HT-29 (cell line): ENCODE measurements around the gene KCNMB2. TPM values are rescaled to one million over a fixed set of nuclear protein-coding genes. Genes with fewer than 3 reads are reported as not detected.
"Not testable (repeated sequence)": the region's sequence is repeated elsewhere in the genome, so short reads cannot be mapped to it uniquely, and the experiment has no call there.

Source experiments
- DNase-seq: peaks from one replicate; pipeline ENCODE4 v3.0.0-alpha.2; 2015; ENCODE audit warnings: low spot score
- total RNA-seq: library from RNA; depleted of rRNA; stranded (reverse); fragments of >200 nt; shearing (Covaris generic); gene quantifications from 2 replicates; pipeline ENCODE4 v1.2.3, GENCODE V29; 2014

The KCNMB2 gene
- total RNA-seq, 1 experiment from 2014 or later = not detected

GRCh38 chr3:178519701-178520100 is 16.5 kb upstream of the KCNMB2 start:
- DNase-seq = no peak

- DNase-seq = no peak
These were observed 15.8 kb upstream of the KCNMB2 start for GRCh38 chr3:178520451-178520850.

GRCh38 chr3:178522200-178523052 is 13.8 kb upstream of the KCNMB2 start:
- no peak for DNase-seq

DNA sequence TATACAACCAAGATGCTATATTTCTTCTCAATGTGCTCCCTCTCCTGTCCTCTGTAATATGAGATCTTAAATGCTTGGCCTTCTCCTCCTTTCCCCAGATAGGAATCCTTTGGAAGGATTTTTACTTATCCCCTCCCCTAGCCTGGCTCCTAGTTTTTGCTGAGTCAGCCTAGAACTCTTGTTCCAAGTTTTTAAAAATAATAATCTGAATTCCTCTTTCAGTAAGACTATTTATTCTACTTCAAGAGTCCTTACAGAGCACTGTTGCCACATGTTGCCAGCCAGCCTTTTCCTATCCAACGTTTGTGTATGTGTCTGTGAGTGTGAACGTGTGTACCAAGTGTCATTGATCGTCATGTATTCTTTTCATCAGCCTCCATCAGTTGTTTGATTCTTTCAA is 11.0 kb upstream of the KCNMB2 start:
- DNase-seq = no peak

DNA sequence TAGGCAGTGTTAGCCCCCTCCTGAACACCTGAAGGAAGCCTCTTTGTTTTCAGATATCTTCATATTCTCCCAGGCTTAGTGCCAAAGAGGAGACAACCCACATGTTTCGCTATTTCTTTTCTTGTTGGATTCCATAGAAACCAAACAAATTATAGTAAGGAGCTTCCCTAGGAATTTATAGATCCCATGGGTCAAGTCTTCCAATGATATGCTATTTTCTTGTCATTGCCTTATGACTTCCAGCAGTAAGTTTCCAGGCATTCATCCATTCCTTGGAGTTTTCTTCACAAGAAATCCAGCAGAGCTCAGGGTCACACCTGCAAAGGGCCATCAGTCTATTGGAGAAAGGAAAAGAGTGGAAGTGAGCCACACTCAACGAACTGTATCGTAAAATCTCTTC is 9.9 kb upstream of the KCNMB2 start:
- DNase-seq = no peak

DNA sequence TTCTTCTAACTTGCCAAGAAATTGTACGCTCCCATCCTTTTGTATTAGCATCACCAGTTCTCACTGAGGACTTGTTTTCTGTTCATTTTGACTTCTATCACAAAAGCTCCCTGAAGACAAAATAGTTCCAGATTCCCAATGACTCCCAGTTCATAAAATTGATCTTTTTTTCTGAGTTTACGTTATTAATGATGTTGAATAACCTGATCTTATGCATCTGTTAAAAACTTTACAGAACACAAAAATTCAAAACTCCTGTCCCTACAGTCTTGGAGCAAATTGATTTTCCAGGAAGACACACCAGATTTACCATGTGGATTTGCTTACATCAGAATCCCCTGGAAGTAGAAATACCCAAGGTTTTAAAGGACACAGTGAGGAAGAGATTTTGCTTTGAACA is 8.3 kb upstream of the KCNMB2 start:
- no peak for DNase-seq

DNA sequence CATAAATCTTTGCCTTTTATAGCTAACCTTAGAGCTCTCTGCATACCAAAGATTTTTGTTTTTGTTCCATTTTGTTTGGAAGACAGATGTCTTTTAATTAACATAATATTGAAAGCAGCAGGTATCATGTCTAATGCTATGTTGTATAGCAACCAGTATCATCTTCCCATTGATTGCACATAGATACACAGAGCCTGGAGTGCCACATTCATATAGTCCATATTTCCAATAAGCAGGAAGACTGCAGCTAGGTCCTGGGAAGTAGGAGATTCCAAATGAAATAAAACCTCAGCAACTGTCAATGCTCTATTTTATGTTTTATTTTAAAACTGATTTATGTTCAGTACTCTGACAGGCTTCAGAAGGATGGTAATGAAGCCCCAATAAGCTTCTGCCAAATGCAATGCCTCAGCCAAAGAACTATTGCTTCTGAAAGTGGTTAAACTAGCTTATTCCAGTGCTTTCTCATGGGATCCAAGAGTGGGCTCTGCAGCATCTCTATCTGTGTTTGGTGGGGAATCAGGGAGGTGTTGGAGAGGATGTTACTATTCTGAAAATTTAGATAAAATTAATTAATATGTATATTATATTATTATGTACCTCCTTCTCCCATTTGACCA is 6.5 kb upstream of the KCNMB2 start:
- no peak for DNase-seq

- DNase-seq = no peak
These were observed 3.8 kb upstream of the KCNMB2 start for GRCh38 chr3:178532476-178532875.

GRCh38 chr3:178537122-178537705 is 978 bp downstream of the KCNMB2 start:
- DNase-seq = no peak

DNA sequence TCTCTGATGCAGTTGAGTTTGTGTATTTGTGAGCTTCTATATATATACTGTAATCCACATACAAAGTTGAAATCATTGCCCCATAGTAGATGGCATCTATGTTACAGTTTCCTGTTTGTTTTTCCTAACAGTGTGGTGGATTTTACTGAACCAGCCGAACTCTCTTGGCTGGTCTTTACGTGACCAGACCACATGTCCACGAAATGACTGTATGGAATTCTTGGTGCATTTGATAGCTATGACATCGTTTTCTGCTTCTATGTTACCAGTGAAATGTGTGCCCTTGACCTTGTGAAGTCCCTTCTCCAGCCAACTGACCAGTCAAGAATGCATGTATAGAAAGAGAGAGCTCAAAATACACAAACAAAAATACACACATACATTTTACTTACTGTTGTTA is 1.8 kb downstream of the KCNMB2 start:
- DNase-seq = no peak

DNA sequence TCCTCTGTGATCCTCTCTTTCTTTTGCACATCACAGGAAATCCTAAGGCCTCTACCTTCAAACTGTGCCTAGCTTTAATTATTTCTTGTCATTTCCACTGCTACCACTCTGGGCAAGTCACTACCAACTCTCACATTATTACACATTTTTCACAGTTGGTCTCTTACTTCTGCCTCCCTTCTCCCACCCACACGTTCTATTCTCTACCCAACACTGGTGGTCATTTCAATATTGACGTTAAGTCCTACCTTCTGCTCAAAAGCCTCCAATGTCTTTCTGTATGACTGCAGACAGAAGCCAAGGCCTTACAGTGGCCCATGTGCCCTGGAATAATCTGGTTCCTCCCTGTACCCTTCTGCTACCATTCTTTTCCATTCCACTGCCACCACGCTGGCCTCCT is 3.9 kb downstream of the KCNMB2 start:
- DNase-seq = no peak

- no peak for DNase-seq
These were observed 9.1 kb downstream of the KCNMB2 start for GRCh38 chr3:178545337-178545736.

GRCh38 chr3:178546079-178546478 is 9.8 kb downstream of the KCNMB2 start:
- no peak for DNase-seq

- DNase-seq = not testable (repeated sequence)
These were observed 13.2 kb downstream of the KCNMB2 start for GRCh38 chr3:178549426-178549825.

DNA sequence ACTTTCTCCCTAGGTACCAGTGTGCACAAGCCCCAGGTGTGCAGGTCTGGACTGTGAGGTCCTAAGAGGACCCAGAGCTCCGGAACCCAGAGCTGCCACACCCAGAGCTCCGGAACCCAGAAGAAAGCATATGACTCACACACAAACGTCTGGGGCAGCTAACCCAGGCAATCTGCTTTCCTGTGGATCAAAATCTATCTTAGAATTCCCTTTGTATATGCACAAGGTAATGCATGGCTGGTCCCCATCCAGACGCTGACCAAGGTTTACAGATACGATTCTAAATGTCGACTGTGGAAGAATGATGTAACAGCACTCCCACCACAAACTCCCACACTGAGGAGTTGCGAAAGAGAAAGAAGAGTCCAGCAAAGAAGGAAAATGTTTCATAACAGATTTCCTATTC is 15.7 kb downstream of the KCNMB2 start:
- no peak for DNase-seq

GRCh38 chr3:178558637-178559036 is 22.4 kb downstream of the KCNMB2 start:
- no peak for DNase-seq

GRCh38 chr3:178560759-178561158 is 24.5 kb downstream of the KCNMB2 start:
- no peak for DNase-seq

DNA sequence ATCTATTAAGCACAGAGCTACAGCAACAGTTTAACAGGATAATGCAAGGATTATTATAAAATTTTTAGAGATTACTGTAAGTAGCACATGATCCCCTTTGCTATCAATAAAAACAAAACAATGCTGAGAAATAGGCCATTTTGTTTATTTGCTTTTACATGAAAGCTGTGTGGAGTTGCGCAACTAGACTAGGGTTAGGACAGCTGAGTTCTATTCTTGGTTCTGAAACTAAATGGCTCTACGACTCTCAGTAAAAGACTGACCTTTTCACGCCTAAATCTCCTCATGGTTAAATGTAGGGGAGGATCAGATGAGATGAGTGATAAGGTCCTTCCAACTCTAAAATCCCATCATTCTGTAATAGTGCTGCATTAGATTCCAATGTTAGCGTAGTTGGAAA is 25.0 kb downstream of the KCNMB2 start:
- DNase-seq = no peak

DNA sequence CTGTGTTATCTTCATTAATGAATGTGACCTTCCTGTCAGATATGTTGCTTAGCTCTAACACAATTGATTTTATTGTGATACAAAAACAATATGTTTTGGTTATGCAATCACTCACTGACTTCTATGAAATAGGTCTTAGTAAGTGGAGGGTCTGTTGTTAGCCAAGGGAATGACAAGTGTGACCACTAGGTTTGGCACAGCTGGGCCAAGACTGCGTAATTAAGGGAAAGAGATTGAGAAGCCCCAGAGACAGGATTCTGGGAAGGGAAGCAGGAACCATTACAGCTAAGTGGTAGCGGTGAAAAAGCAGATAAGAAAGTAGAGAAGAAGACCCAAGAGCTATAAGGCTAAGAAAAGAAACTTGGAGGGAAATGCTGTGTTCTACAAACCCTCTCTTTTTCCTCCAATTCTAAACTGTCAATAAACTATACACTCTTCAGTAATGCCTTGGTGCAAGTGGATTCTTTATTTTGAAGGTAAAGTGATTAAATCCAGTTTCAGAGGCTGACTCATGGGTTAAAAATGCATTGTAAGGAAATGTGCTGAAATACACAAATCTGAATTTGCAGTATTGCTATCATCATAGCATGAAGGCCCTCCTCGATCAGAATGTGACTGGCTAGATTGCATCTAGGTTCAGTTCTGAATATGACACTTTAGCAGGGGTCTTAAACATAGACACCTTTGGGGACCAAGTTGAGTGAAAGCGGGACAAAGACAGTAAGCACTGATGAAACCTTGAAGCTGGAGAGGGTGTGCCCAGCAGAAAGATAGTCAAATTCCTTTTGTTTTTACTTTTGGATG is 26.1 kb downstream of the KCNMB2 start:
- DNase-seq = no peak

GRCh38 chr3:178562947-178563232 is 26.7 kb downstream of the KCNMB2 start:
- no peak for DNase-seq

DNA sequence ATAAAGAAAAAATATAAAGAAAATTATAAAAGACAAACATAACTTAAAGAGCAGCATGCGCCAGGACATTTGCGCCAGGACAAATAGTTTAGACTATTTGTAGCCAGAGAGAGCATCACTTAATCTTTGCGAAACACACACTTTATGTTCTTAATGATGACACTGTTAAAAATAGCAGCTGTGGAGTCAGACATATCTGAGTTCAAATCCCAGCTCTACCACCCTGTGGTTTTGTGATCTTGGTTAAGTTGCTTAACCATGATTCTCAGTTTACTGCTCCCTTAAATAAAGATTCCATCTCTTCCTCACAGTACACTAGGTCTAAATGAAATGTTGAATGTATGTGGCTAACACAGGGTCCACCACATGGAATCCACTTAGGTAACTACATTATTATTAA is 31.4 kb downstream of the KCNMB2 start:
- DNase-seq = no peak

- no peak for DNase-seq
These were observed 32.0 kb downstream of the KCNMB2 start for GRCh38 chr3:178568155-178568731.
